Astrocyte of the spinal cord (primary cell): ENCODE results near the gene SETDB1.

Experiments used
- DNase-seq: peaks from one replicate; pipeline ENCODE4 v3.0.0; 2011; ENCODE audit warnings: low read depth, low spot score
- H3K4me3 ChIP-seq: 2 replicates; pipeline ENCODE4 v1.5.1; 2011; ENCODE audit warnings: low read depth, mild to moderate bottlenecking, low read length, moderate library complexity
- CTCF ChIP-seq: IDR thresholded peaks from 2 replicates; pipeline ENCODE4 v1.5.1; 2012; ENCODE audit warnings: low read depth, mild to moderate bottlenecking, low read length, inconsistent platforms
- in situ Hi-C: cut with HindIII; loops from 2 replicates; pipeline ENCODE4 v1.10.0; 2017; ENCODE audit warnings: low sequenced_read_pairs

The SETDB1 gene

GRCh38 chr1:150906813-150907212, 19.4 kb upstream of the SETDB1 start:
- in situ Hi-C loops: no loop called here
- H3K4me3 ChIP-seq: no peak overlapping the region
- DNase-seq: no peak

DNA sequence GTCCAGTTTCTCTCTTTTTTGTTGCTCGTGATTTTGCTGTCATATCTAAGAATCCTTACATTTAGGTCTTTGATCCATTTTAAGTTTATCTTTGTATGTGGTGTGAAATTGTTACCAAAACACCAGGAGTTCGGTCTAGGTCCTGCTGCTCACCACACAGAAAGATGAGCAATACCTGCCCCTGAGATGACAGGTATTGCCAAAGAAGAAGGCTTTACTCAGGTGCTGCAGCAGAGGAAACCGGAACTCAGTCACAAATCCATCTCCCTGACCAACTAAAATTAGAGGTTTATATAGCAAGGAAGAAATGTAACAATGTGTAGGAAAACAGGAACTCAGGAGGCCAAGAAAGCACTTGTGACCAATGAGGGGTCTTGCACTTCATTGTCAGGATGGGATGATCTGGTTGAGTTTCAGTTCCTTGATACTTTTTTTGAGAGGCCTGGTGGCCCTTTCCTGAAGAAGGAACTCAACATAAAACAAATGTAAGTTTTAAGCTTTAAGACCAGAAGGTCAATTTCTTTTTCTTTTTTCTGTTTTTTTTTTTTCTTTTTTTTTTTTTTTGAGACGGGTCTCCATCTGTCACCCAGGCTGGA, 16.5 kb upstream of the SETDB1 start:
- in situ Hi-C loops: no loop called here
- no peak for TF ChIP-seq CTCF

More at GRCh38 chr1:150906813-150907212, 19.4 kb upstream of the SETDB1 start:
- TF ChIP-seq CTCF: no peak

GRCh38 chr1:150912623-150913022, 13.5 kb upstream of the SETDB1 start:
- DNase-seq: no peak
- in situ Hi-C loops: no loop called here
- TF ChIP-seq CTCF: no peak
- no peak overlapping the region for H3K4me3 ChIP-seq

More for the DNA sequence above, 16.5 kb upstream of the SETDB1 start:
- DNase-seq: no peak
- H3K4me3 ChIP-seq: no peak overlapping the region

- in situ Hi-C loops: no loop called here
- no peak for TF ChIP-seq CTCF
- DNase-seq: no peak
- H3K4me3 ChIP-seq: no peak overlapping the region
Measured at GRCh38 chr1:150917387-150917786, 8.8 kb upstream of the SETDB1 start.

DNA sequence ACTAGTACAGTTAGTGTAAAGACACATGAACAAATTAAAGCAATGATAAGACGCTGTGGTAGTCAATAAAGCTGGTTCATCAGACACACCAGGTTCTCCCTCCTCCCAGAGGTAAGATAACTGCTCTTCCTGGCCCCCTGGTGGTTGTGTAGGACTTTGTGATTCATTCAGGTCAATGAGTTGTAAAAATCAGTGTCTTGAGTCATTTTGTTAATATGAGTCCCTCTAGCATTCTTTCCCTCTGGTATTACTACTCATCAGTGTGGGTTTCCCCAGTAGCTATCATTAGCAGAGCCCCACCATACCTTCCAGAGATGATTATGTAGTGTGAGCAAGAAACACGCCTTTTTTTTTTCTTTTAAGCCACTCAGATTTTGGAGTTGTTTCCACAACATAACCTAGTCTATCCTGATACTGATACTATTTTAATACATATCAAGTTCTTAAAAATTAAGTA, 3.6 kb upstream of the SETDB1 start:
- TF ChIP-seq CTCF: peak; percentile 77
- no peak overlapping the region for H3K4me3 ChIP-seq
- in situ Hi-C loops: no loop called here
- DNase-seq: peak; percentile 83

DNA sequence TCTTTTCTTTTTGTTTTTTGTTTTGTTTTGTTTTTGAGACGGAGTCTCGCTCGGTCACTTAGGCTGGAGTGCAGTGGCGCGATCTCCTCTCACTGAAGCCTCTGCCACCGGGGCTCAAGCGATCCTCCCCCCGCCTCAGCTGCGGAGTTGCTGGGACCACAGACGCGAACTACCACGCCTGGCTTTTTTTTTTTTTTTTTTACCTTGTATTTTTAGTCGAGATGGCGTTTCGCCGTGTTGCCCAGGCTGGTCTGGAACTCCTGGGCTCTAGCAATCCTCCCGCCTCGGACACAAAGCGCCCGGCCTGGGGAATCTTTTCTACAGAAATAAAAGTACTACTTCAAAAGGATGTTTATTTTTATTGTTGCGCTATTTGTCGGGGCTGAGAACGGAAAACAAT, 1.1 kb upstream of the SETDB1 start:
- DNase-seq: no peak
- in situ Hi-C loops: no loop called here
- TF ChIP-seq CTCF: no peak
- H3K4me3 ChIP-seq: no peak overlapping the region
